ENCODE data around the gene CASZ1.

DNA sequence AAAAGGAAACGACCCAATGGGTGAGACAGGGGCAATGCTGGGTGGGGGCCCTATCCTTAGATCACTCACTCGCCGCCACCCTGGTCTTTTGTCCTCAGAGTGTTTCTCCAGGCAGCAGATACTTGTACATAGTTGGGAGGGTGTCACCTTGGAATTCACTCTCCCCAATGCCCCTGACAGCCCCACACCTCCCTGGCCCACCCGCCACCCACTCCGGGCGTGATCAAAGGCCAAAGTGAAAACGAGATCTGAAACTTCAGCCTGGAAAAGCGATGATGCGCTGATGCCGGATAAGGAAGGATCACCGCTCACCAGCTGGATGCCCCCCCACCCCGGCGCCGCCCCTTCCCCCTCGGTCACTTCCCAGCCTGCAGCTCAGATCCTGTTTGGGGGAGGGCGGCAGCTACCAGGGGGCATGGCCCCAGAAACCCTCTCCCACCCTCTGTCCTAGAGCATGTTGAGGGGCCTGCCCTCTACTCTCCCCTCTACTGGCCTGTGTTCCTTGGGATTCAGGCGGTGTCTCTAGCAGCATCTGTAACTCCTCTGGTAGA, 33.6 kb upstream of the CASZ1 start:
- TF ChIP-seq, protein P1, sequence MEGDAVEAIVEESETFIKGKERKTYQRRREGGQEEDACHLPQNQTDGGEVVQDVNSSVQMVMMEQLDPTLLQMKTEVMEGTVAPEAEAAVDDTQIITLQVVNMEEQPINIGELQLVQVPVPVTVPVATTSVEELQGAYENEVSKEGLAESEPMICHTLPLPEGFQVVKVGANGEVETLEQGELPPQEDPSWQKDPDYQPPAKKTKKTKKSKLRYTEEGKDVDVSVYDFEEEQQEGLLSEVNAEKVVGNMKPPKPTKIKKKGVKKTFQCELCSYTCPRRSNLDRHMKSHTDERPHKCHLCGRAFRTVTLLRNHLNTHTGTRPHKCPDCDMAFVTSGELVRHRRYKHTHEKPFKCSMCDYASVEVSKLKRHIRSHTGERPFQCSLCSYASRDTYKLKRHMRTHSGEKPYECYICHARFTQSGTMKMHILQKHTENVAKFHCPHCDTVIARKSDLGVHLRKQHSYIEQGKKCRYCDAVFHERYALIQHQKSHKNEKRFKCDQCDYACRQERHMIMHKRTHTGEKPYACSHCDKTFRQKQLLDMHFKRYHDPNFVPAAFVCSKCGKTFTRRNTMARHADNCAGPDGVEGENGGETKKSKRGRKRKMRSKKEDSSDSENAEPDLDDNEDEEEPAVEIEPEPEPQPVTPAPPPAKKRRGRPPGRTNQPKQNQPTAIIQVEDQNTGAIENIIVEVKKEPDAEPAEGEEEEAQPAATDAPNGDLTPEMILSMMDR (IDR thresholded peaks at IDR 0.05): no peak
- no peak for TF ChIP-seq POLR2AphosphoS5 (IDR thresholded peaks at IDR 0.05)
